ENCODE data around the gene ZCCHC7. TPM values are rescaled to one million over a fixed set of nuclear protein-coding genes. Genes with fewer than 3 reads are reported as not detected.

ZCCHC7 gene
- polyA plus RNA-seq, 2 of the 4 experiments (the other 2 are of a cell fraction), result 15.7 to 30.0 TPM

- ATAC-seq, result no peak
These were observed 254.5 kb downstream of the ZCCHC7 start for GRCh38 chr9:37374892-37375291.

GRCh38 chr9:37377688-37378612 lies 257.6 kb downstream of the ZCCHC7 start:
- H3K4me3 ChIP-seq, result no peak overlapping the region
- ATAC-seq (no peak), FAIRE-seq (no peak), DNase-seq (ENCODE audit: low read depth in 1 of 2, low spot score in 1 of 2) (no peak)
- no peak for TF ChIP-seq POLR2A (IDR thresholded peaks at IDR 0.05; ENCODE audit: low read length)
- no peak for TF ChIP-seq REST (IDR thresholded peaks at IDR 0.05)
- no peak for TF ChIP-seq ATOH8 (CRISPR knock-in tag; IDR thresholded peaks at IDR 0.05; ENCODE audit: low read depth)
- TF ChIP-seq HEYL (CRISPR knock-in tag; IDR thresholded peaks at IDR 0.05), result no peak
- no peak for TF ChIP-seq HOXB13 (CRISPR knock-in tag; IDR thresholded peaks at IDR 0.05; ENCODE audit: low read depth)
- TF ChIP-seq SMC3 (IDR thresholded peaks at IDR 0.05), result no peak
- no peak for TF ChIP-seq MAZ (IDR thresholded peaks at IDR 0.05; ENCODE audit: borderline replicate concordance, low read depth, low read length)
- TF ChIP-seq FOSL2 (IDR thresholded peaks at IDR 0.05), result no peak
- TF ChIP-seq FOSL2 (CRISPR knock-in tag; IDR thresholded peaks at IDR 0.05), result no peak
- TF ChIP-seq PHF8 (IDR thresholded peaks at IDR 0.05; ENCODE audit: borderline replicate concordance, low read depth), result no peak
- TF ChIP-seq NPAS2 (CRISPR knock-in tag; IDR thresholded peaks at IDR 0.05; ENCODE audit: borderline replicate concordance), result no peak
- no peak for TF ChIP-seq ZNF302 (CRISPR knock-in tag; IDR thresholded peaks at IDR 0.05)
- TF ChIP-seq FOSB (CRISPR knock-in tag; IDR thresholded peaks at IDR 0.05), result no peak
- H3K9me3 ChIP-seq, result no peaks in the 10 kb centered on the region
- POLR2A ChIA-PET, result no interaction called here
- CTCF ChIA-PET, result interaction anchor here (0.6 to 0.7 kb wide), 2 partner anchors 10 to 49 kb away, joined by 3 read pairs; no protein-coding TSS in a partner anchor
- WGBS (ENCODE audit: missing lambda C conversion rate), result 43% methylated on average over 13 of the region's 13 CpGs
- H3K27ac ChIP-seq, result no peak overlapping the region
- no peaks in the 10 kb centered on the region for H3K4me1 ChIP-seq
- H3K4me2 ChIP-seq, result no peak overlapping the region

More at GRCh38 chr9:37374892-37375291, 254.5 kb downstream of the ZCCHC7 start:
- Histone ChIP-seq H3K9me3 (no peaks in the 10 kb centered on the region), H3K4me3 (no peak overlapping the region), H3K4me1 (no peaks in the 10 kb centered on the region), H3K27ac (no peak overlapping the region), H3K4me2 (no peak overlapping the region)
- WGBS (ENCODE audit: missing lambda C conversion rate), result 53% methylated on average over 6 of the region's 6 CpGs
- DNase-seq (ENCODE audit: low read depth in 1 of 2, low spot score in 1 of 2) (no peak), FAIRE-seq (no peak)
- ChIA-PET POLR2A (no interaction called here), CTCF (interaction anchor here (0.6 kb wide), 1 partner anchor 730 kb away, joined by 3 read pairs; no protein-coding TSS in a partner anchor)
- TF ChIP-seq ESRRA (IDR thresholded peaks at IDR 0.05; ENCODE audit: borderline replicate concordance, low read length), result no peak
- TF ChIP-seq EP300 (IDR thresholded peaks at IDR 0.05), result no peak
- no peak for TF ChIP-seq CBX2 (IDR thresholded peaks at IDR 0.05; ENCODE audit: borderline replicate concordance, low read depth)
- TF ChIP-seq MAFK (IDR thresholded peaks at IDR 0.05; ENCODE audit: partially characterized antibody), result no peak
- TF ChIP-seq JUN (IDR thresholded peaks at IDR 0.05), result no peak
- TF ChIP-seq ZC3H11A (IDR thresholded peaks at IDR 0.05), result no peak
- TF ChIP-seq HOXB13 (CRISPR knock-in tag; IDR thresholded peaks at IDR 0.05; ENCODE audit: low read depth), result no peak
- TF ChIP-seq POLR2AphosphoS2 (conservative IDR thresholded peaks at IDR 0.05; ENCODE audit: low read length), result no peak
- TF ChIP-seq NFE2L2 (conservative IDR thresholded peaks at IDR 0.05; ENCODE audit: low read length), result no peak
- TF ChIP-seq SREBF2 (IDR thresholded peaks at IDR 0.05), result no peak
- no peak for TF ChIP-seq TP53 (CRISPR knock-in tag; IDR thresholded peaks at IDR 0.05)
- no peak for TF ChIP-seq ATOH8 (CRISPR knock-in tag; IDR thresholded peaks at IDR 0.05; ENCODE audit: low read depth)
